NOMO-1 treated with DMSO at 0.1 percent for 48 hours (cell line): ENCODE measurements around the gene UST.
"Not testable (repeated sequence)": the region's sequence is repeated elsewhere in the genome, so short reads cannot be mapped to it uniquely, and the experiment has no call there.

ENCODE experiments used
- DNase-seq: peaks from one replicate; lab custom pipeline; 2025; ENCODE audit not compliant: unreplicated experiment; lab: John Stamatoyannopoulos, UW

Gene UST

GRCh38 chr6:149028767-149029405 lies 282.1 kb downstream of the UST start:
- DNase-seq = peak; percentile 80

- no peak for DNase-seq
These were observed 284.5 kb downstream of the UST start for GRCh38 chr6:149031201-149031858.

GRCh38 chr6:149031859-149032598 lies 285.2 kb downstream of the UST start:
- DNase-seq = peak; percentile 74

GRCh38 chr6:149032599-149033405 lies 286.0 kb downstream of the UST start:
- peak; percentile 38 for DNase-seq

- DNase-seq = no peak
These were observed 286.6 kb downstream of the UST start for GRCh38 chr6:149033454-149033853.

- DNase-seq = no peak
These were observed 288.9 kb downstream of the UST start for GRCh38 chr6:149035766-149036165.

GRCh38 chr6:149037051-149037671 lies 290.3 kb downstream of the UST start:
- DNase-seq = no peak

GRCh38 chr6:149039025-149039424 lies 292.2 kb downstream of the UST start:
- DNase-seq = not testable (repeated sequence)

GRCh38 chr6:149041953-149042352 lies 295.1 kb downstream of the UST start:
- DNase-seq = no peak

GRCh38 chr6:149043476-149044130 lies 296.8 kb downstream of the UST start:
- no peak for DNase-seq

- DNase-seq = no peak
These were observed 297.7 kb downstream of the UST start for GRCh38 chr6:149044528-149044927.

- peak; percentile 5 for DNase-seq
These were observed 298.6 kb downstream of the UST start for GRCh38 chr6:149045404-149045803.

- peak; percentile 46 for DNase-seq
These were observed 299.5 kb downstream of the UST start for GRCh38 chr6:149046164-149046821.

GRCh38 chr6:149046822-149047246 lies 300.0 kb downstream of the UST start:
- no peak for DNase-seq

- DNase-seq = no peak
These were observed 302.4 kb downstream of the UST start for GRCh38 chr6:149049230-149049629.

GRCh38 chr6:149050160-149050559 lies 303.3 kb downstream of the UST start:
- DNase-seq = no peak

GRCh38 chr6:149052350-149053106 lies 305.7 kb downstream of the UST start:
- DNase-seq = no peak

- DNase-seq = no peak
These were observed 307.2 kb downstream of the UST start for GRCh38 chr6:149053848-149054558.
